RWPE1 (cell line): ENCODE measurements around the gene FGF14.

Experiments
- CTCF ChIA-PET: fragments of 350-600 bp; sonication (Branson Sonifier 250); formaldehyde crosslinking; extraction: SDS; loops from one replicate; lab custom pipeline; 2021; lab: Yijun Ruan, JAX
- POLR2A ChIA-PET: fragments of 400-600 bp; formaldehyde crosslinking; extraction: SDS; loops from one replicate; lab custom pipeline; 2020; ENCODE audit warnings: antibody characterized with exemption; ENCODE audit not compliant: low non-redundant PET; lab: Yijun Ruan, JAX
- DNase-seq: peaks from one replicate; pipeline ENCODE4 v3.0.0; 2012; ENCODE audit warnings: low spot score
- H3K27ac ChIP-seq: fragments of 450-650 bp; 2 replicates; pipeline ENCODE4 v1.5.1; 2017
- TF ChIP-seq, protein P1 (sequence below): fragments of 450-650 bp; conservative IDR thresholded peaks from 2 replicates; pipeline ENCODE4 v1.5.1; 2017; ENCODE audit warnings: low read depth, mild to moderate bottlenecking

Gene FGF14

DNA sequence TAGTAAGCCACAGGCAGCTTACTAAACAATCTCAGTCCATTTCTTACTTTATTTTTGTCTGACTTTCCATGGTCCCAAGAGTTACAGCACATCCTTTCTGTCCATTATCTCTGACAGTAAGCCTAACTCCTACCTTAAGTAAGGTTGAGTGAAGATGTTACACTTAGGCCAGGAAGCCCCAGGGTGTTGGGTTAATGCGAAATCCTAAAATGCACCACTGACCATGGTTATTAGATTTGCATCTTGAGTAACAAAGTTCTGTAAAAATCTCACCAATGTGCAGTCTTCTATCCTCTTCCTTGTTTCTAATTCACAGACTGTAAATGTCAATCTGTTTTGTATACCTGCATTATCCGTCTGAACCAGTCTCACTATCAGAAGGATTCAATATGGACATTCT is 462.5 kb downstream of the FGF14 start:
- POLR2A ChIA-PET = no interaction called here
- TF ChIP-seq, protein P1, sequence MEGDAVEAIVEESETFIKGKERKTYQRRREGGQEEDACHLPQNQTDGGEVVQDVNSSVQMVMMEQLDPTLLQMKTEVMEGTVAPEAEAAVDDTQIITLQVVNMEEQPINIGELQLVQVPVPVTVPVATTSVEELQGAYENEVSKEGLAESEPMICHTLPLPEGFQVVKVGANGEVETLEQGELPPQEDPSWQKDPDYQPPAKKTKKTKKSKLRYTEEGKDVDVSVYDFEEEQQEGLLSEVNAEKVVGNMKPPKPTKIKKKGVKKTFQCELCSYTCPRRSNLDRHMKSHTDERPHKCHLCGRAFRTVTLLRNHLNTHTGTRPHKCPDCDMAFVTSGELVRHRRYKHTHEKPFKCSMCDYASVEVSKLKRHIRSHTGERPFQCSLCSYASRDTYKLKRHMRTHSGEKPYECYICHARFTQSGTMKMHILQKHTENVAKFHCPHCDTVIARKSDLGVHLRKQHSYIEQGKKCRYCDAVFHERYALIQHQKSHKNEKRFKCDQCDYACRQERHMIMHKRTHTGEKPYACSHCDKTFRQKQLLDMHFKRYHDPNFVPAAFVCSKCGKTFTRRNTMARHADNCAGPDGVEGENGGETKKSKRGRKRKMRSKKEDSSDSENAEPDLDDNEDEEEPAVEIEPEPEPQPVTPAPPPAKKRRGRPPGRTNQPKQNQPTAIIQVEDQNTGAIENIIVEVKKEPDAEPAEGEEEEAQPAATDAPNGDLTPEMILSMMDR = no peak
- H3K27ac ChIP-seq = no peak overlapping the region
- CTCF ChIA-PET = no interaction called here
- DNase-seq = no peak

DNA sequence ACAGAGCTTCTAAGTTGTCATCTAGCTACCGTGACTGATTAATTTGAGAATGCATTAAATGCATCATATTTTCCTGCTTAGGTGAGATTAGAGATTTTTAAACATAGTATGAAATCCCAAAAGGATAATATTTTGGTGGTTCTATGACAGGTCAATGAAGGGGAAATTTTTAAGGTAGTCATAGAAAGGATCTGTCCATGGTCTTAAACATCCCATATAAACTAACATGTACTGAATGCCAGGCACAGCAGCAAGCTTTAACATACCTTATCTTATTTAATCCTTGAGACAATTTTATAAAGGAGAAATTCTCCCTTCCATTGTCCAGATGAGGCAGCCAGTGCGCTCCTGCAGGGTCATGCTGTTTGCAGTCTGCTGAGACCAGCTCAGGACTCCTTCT is 466.0 kb downstream of the FGF14 start:
- TF ChIP-seq, protein P1 = no peak
- CTCF ChIA-PET = interaction anchor here (0.6 kb wide), 1 partner anchor 267 kb away, joined by 3 read pairs; no protein-coding TSS in a partner anchor
- no peak for DNase-seq

DNA sequence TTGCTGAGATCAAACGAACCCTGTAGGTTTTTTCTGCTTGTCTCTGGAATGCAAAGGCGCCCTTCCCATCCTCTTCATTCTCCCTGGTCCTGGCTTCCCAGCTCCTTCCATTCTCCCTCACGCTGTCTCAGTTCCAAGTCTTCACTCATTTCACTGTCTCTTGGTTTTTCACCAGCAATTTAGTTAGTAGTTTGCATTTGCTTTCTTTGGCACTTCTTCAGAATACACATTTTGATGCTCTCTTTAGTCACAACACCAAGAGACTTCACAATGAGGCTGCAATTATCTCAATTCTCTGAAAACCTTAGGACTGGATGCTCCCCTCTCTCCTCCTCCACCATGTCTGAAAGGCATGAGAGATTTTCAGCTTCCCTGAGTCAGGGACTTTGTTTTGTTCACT is 470.7 kb downstream of the FGF14 start:
- ChIA-PET CTCF (interaction anchor here (0.7 kb wide), 1 partner anchor 10 kb away, joined by 3 read pairs; no protein-coding TSS in a partner anchor), POLR2A (no interaction called here)
- no peak overlapping the region for H3K27ac ChIP-seq
- TF ChIP-seq, protein P1 = no peak
- DNase-seq = no peak

More for the DNA sequence above, 466.0 kb downstream of the FGF14 start:
- H3K27ac ChIP-seq = no peak overlapping the region
- POLR2A ChIA-PET = no interaction called here

DNA sequence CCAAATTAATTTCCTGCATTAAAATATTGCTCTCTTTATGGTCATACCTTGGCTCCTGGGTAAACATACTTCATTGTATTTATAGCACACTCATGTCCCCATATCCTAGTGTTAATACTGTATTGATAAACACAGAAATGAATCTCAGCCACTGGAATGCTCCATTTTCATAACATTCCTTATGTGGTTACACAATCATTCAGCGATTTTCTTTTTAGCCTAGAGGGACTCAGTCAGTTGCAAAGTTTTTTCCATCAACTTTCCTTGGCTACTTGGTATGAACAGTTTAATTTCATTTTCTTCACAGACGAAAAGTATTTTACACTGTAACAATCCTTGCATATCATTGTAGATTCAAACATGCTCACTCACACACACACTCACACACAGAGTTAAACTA is 471.5 kb downstream of the FGF14 start:
- DNase-seq = no peak
- TF ChIP-seq, protein P1 = no peak
- CTCF ChIA-PET = no interaction called here
- no peak overlapping the region for H3K27ac ChIP-seq
- POLR2A ChIA-PET = no interaction called here

DNA sequence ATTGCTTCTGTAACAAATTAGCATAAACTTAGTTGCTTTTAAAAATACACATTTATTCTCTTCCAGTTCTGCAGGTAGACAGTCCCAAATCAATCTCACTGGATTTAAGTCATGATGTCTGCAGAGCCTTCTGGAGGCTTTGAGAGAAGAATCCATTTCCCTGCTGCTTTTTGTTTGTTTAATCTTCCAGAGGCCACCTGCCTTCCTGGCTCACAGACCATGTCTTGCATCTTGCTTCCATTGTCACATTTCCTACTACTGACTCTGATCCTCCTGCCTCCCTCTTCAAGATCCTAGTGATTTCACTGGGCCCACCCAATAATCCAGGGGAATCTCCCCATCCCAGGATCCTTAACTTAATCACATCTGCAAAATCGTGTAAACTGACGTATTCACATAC is 476.1 kb downstream of the FGF14 start:
- TF ChIP-seq, protein P1 = no peak
- H3K27ac ChIP-seq = no peak overlapping the region
- CTCF ChIA-PET = no interaction called here
- POLR2A ChIA-PET = no interaction called here
- no peak for DNase-seq

DNA sequence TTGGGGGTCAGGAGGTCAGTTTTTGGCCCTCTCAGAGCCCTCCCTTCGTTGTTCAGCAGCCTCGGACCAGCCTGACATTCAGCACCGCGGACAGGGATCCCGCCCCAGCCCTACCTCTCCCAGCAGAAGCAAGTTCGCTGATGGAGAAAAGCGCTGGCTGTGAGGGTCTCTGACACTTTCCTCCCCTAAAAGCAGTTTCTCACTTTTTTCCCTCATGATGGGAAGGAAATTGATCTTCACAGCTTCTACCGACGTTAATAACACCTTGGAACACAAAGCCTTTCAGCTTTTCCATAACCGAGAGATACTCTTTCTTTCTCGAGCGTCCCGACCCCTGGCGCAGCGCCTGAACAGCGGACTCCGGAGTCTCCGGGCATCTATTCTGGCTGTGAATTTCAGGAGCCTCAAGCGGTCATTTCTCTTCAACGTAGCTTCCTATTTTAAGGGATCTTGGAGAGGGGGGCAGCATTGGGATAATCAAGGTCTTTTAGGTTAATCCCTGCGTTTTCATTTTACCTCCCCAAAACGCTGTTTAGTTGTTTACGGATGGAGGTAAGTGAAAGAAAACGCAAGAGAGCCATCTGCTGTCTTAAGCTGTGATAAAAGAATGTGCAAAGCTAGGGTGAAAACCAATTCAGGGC is 482.2 kb downstream of the FGF14 start:
- TF ChIP-seq, protein P1 = no peak
- H3K27ac ChIP-seq = no peak overlapping the region
- DNase-seq = no peak
- ChIA-PET CTCF (no interaction called here), POLR2A (no interaction called here)
